GM19463 (cell line): Measurements from ENCODE around the gene ELN.

Experiments used
- ATAC-seq: cut with Tn5 transposase; IDR thresholded peaks from one replicate; pipeline ENCODE4 v1.9.1; 2021; ENCODE audit warnings: mild to moderate bottlenecking, moderate library complexity; ENCODE audit not compliant: unreplicated experiment

Gene ELN

DNA sequence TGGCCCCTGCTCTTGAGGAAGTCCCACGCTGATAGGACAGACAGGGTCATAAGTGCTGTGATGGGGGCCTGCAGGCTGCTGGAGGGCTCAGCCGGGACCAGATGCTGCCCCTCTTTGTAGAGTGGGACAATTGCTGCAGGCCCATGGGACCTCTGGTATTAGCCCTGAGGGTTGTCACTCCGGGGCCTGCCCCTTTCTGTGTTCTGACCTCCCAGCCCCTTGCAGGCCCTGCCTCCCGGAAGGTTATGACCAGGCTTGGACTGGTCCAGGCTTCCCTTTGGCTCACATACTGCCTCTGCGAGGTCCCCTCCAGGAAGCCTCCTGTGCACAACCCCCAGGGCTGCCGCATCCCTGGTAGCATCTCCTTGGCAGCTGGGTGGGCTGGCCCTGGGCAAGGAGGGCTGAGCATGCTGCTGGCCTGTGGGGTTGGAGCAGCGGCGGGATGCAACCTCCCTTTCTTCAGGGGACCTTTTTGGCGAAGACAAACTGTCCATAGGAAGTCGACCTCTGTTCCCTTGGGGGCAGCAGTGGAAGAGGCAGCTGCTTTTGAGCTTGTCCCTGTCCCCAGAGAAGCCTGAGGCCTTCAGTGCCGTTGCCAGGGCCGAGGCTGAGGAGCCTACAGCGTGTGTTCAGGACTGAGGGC lies 64.5 kb downstream of the ELN start:
- ATAC-seq, result no peak

DNA sequence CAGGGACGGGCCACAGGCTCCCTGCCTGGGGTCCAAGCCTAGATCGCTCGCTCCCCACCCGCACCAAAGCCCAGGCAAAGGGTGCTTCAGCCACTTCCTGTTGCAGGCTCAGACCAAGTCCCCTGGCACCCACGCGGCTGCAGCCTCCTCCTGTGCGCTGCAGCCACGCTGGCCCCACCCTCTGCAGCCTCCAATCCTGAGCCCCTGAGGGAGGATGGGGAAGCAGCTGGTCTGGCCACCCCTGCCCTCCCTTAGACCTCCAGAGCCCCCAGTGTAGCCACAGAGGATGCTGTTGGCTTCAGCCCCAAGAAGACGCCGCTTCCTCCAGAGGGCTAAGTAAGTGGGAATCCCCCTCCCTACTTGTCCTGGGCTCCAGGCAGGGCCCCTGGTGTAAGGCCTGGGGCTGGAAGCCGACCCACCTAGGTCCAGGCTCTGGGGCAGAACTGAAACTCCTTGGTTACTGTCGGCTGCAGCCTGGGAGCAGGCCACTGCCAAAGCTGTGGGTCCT lies 65.0 kb downstream of the ELN start:
- ATAC-seq, result peak; percentile 73

- peak; percentile 13 for ATAC-seq
Observed at GRCh38 chr7:74093671-74094223, 65.8 kb downstream of the ELN start.

- ATAC-seq, result peak; percentile 45
Observed at GRCh38 chr7:74094224-74095101, 66.5 kb downstream of the ELN start.

DNA sequence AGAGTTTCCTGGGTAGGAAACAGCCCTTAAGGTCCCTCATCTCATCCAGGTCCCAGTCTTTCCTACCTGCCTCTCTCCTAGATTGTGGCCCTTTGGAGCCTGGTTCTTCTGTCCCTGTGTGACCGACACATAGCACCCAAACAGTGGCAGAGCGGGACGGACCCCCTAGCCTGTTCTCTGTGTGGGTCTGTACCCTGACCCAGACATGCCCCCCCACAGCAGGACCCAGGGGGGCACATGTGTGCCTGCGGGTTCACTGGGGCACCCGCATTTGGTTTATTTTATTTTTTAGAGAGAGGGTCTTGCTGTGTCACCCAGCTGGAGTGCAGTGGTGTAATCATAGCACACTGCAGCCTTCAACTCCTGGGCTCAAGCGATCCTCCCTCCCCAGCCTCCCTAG lies 67.2 kb downstream of the ELN start:
- ATAC-seq, result no peak

DNA sequence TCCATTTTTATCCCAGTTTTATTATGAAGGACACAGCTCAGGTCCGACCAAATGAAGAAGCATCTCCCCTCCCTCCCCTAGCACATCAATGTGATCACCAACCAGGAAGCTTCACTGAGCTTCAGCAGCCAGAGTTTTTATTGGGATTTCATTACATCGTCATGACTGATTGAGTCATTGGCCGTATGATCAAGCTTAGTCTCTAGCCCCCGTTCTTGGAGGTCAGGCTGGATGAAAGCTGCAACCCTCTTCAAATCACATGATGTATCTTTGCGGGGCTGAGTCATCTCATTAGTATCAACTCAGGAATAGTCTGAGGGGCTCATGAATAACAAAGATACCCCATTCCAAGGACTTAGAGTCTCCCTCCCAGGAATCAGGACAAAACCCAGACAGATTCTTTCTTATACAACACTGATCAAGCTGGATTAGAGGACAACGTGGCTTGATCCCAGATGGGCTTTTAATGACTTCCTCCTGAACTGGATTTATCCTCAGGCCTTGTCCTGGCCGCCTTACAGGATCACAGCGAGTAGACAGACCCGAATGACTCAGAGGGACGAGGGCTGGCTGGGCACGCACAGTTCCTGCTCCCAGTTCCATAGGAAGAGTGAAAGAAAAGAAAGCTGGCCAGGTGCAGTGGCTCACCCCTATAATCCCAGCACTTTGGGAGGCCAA lies 70.1 kb downstream of the ELN start:
- ATAC-seq, result no peak

DNA sequence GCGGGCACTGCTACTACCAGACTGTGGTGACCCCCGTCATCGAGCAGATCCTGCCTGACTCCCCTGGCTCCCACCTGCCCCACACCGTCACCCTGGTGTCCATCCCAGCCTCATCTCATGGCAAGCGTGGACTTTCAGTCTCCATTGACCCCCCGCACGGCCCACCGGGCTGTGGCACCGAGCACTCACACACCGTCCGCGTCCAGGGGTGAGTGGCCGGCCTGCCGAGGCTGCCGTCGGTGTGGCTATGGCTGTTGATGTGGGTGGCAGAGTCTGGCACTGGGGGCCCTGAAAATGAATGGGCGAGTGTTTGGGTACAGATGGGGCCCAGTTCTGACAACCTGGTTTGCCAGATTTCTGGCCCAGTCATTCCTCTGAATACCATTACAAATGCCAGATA lies 71.1 kb downstream of the ELN start:
- no peak for ATAC-seq

DNA sequence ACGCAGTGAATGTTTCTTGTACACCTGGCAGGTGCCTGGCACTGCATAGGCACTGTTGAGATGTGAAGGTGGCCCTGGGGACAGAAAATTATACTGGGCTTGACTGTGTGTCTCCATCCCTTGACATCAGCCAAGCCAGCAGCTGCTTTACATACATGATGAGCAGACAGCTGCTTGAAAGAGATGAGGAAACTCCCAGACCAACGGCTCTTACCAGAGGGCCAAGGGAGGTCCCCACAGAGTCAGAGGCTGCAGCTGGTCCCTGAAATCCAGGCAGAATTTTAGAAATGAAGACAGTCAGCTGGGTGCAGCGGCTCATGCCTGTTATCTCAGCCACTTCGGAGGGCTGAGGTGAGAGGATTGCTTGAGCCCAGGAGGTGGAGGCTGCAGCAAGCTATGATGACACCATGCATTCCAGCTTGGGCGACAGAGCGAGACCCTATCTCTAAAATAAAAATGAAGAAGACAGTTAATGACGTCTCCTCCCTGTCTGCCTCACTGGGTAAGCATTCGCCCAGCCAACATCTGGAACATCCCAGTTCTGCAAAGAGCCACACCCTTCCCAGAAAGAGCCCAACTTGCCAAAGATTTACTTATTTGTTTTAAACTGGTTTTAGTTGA lies 73.2 kb downstream of the ELN start:
- ATAC-seq, result peak; percentile 92

GRCh38 chr7:74103219-74103772 lies 75.3 kb downstream of the ELN start:
- no peak for ATAC-seq

DNA sequence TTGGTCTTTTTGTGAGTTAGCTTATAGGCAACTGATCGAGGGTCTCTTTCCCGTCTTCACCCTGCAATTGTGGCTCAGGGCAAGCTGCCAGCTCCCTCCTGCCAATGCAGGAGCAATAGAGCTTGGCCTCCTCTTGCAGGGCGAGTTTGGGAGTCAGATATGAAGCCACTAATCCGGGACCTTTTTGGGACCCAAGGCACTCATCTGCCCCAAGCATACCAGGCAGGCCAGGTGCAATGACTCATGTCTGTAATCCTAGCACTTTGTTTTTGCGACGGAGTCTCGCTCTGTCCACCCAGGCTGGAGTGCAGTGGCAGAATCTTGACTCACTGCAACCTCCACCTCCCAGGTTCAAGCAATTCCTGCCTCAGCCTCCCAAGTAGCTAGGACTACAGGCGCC lies 76.7 kb downstream of the ELN start:
- ATAC-seq, result no peak

- ATAC-seq, result no peak
Observed at GRCh38 chr7:74105992-74106391, 78.0 kb downstream of the ELN start.

DNA sequence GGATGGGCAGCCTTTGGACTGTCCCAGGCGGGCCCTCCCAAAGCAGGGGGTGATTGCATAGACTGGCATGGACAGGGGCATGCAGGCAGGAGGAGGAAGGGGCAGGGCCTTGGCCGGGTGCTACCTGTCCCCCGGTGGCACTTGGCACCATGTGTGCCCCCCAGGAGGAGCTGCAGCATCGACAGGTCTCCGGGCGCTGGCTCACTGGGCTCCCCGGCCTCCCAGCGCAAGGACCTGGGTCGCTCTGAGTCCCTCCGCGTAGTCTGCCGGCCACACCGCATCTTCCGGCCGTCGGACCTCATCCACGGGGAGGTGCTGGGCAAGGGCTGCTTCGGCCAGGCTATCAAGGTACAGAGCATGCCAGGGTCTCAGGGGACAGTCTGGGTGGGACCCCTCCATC lies 78.9 kb downstream of the ELN start:
- no peak for ATAC-seq

- no peak for ATAC-seq
Observed at GRCh38 chr7:74115326-74115725, 87.4 kb downstream of the ELN start.

- ATAC-seq, result no peak
Observed at GRCh38 chr7:74116356-74116755, 88.4 kb downstream of the ELN start.
